ENCODE measurements around the gene NUTM2F.

- TF ChIP-seq CTCF (IDR thresholded peaks at IDR 0.05) (no peak), POLR2A (IDR thresholded peaks at IDR 0.05) (no peak)
Measured at GRCh38 chr9:94302426-94302825, 26.0 kb downstream of the NUTM2F start.
